OCI-LY1 (cell line): Measurements from ENCODE around the gene ATP13A4.

Source experiments
- H2AFZ ChIP-seq: fragments of 200-600 bp; sonication (generic), shearing (Covaris generic); 2 replicates; pipeline ENCODE4 v1.6.0; 2014; ENCODE audit warnings: antibody characterized with exemption, mild to moderate bottlenecking, low read length
- H3F3A ChIP-seq: fragments of 200-600 bp; sonication (generic), shearing (Covaris generic); 2 replicates; pipeline ENCODE4 v1.6.0; 2014; ENCODE audit warnings: mild to moderate bottlenecking, antibody characterized with exemption, low read length, moderate library complexity; ENCODE audit not compliant: insufficient read depth
- H3K27ac ChIP-seq: fragments of 200-600 bp; sonication (generic); 2 replicates; pipeline ENCODE4 v1.5.1; 2014; ENCODE audit warnings: low read length, mixed run types, mild to moderate bottlenecking, low read depth; ENCODE audit not compliant: poor library complexity, severe bottlenecking
- H3K27me3 ChIP-seq: fragments of 200-600 bp; sonication (generic); 2 replicates; pipeline ENCODE4 v1.6.0; 2014; ENCODE audit warnings: antibody characterized with exemption, mild to moderate bottlenecking, low read length, moderate library complexity; ENCODE audit not compliant: insufficient read depth
- H3K36me3 ChIP-seq: fragments of 200-600 bp; sonication (generic); 2 replicates; pipeline ENCODE4 v1.6.1; 2014; ENCODE audit warnings: mild to moderate bottlenecking, antibody characterized with exemption, low read length, moderate library complexity, mixed read lengths; ENCODE audit not compliant: insufficient read depth
- H3K4me1 ChIP-seq: fragments of 200-600 bp; sonication (generic); 2 replicates; pipeline ENCODE4 v1.5.1; 2014; ENCODE audit warnings: mild to moderate bottlenecking, low read length, moderate library complexity; ENCODE audit not compliant: insufficient read depth, severe bottlenecking
- H3K4me2 ChIP-seq: fragments of 200-600 bp; sonication (generic), shearing (Covaris generic); 2 replicates; pipeline ENCODE4 v1.6.1; 2014; ENCODE audit warnings: low read length
- H3K4me3 ChIP-seq: fragments of 200-600 bp; sonication (generic); 2 replicates; pipeline ENCODE4 v1.5.1; 2014; ENCODE audit warnings: low read length, low read depth, mild to moderate bottlenecking, mixed read lengths; ENCODE audit not compliant: poor library complexity, severe bottlenecking
- H3K79me2 ChIP-seq: fragments of 200-600 bp; shearing (Covaris generic); 2 replicates; pipeline ENCODE4 v1.6.1; 2016; ENCODE audit warnings: mixed run types, low read length, mixed read lengths; ENCODE audit not compliant: insufficient read depth
- H3K9ac ChIP-seq: fragments of 200-600 bp; sonication (generic), shearing (Covaris generic); 2 replicates; pipeline ENCODE4 v1.6.1; 2014; ENCODE audit warnings: mild to moderate bottlenecking, low read length, mixed read lengths
- H3K9me2 ChIP-seq: fragments of 200-600 bp; sonication (generic), shearing (Covaris generic); 2 replicates; pipeline ENCODE4 v1.6.1; 2014; ENCODE audit warnings: low read depth, mild to moderate bottlenecking, low read length, mixed read lengths
- H3K9me3 ChIP-seq: fragments of 200-600 bp; shearing (Covaris generic); 2 replicates; pipeline ENCODE4 v1.6.1; 2014; ENCODE audit warnings: low read length, mixed read lengths
- H4K20me1 ChIP-seq: fragments of 200-600 bp; sonication (generic), shearing (Covaris generic); 2 replicates; pipeline ENCODE4 v1.6.0; 2016; ENCODE audit warnings: mild to moderate bottlenecking, low read length; ENCODE audit not compliant: insufficient read depth
- CTCF ChIP-seq: fragments of 200-600 bp; sonication (generic), shearing (Covaris generic); IDR thresholded peaks from 2 replicates; pipeline ENCODE4 v1.5.1; 2017; ENCODE audit warnings: mild to moderate bottlenecking, antibody characterized with exemption, low read length, moderate library complexity, mixed read lengths
- EZH2 ChIP-seq: fragments of 200-600 bp; sonication (generic), shearing (Covaris generic); IDR thresholded peaks from 2 replicates; pipeline ENCODE4 v1.8.0; 2017; ENCODE audit warnings: borderline replicate concordance, mixed run types, mild to moderate bottlenecking, antibody characterized with exemption, low read length, moderate library complexity, mixed read lengths

Gene ATP13A4

GRCh38 chr3:193560870-193561269, 6.2 kb upstream of the ATP13A4 start:
- Histone ChIP-seq H3K79me2 (no peaks in the 10 kb centered on the region), H3K4me3 (no peak overlapping the region), H3K36me3 (no peaks in the 10 kb centered on the region), H3K27ac (no peak overlapping the region), H3K27me3 (no peaks in the 10 kb centered on the region), H4K20me1 (no peaks in the 10 kb centered on the region), H3K9me3 (no peaks in the 10 kb centered on the region), H3K9ac (no peak overlapping the region), H3K9me2 (no peaks in the 10 kb centered on the region), H3K4me1 (no peaks in the 10 kb centered on the region), H2AFZ (no peak overlapping the region), H3F3A (no peaks in the 10 kb centered on the region), H3K4me2 (no peak overlapping the region)
- TF ChIP-seq EZH2 (no peak), CTCF (no peak)

DNA sequence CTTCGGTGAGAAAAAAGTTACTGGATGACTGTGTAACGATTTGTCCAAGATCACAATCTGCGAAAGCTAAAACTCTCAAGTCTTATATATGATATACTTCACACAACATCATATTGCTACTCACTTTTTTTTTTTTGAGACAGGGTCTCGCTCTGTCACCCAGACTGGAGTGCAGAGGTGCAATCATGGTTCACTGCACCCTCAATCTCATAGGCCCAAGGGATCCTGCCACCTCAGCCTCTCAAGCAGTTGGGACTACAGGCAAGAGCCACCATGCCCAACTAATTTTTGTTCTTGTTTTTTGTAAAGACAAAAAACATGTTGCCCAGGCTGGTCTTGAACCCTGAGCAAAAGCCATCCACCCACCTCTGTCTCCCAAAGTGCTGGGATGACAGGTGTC, 5.4 kb upstream of the ATP13A4 start:
- H3K79me2 ChIP-seq = no peaks in the 10 kb centered on the region
- H3K9ac ChIP-seq = no peak overlapping the region
- no peak overlapping the region for H2AFZ ChIP-seq

DNA sequence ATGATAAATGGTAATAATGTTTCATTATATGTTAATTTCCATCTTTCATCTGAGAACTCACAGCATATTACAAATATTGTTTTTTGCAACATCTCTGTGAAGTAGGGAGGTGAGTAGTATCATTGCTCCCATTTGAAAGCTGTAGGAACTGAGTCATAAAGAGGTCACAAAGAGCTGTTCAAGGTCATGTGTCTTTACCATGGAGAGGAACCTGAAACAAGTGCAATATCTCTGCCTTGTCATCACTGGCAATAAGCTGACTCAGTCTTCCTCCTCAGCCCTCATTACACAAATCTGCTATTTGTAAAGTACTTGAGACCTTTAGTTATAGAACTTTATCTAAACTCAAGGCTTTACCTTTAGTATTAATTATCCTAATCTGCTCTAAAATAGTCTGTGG, 4.4 kb upstream of the ATP13A4 start:
- Histone ChIP-seq H3K79me2 (no peaks in the 10 kb centered on the region), H2AFZ (no peak overlapping the region), H3K9ac (no peak overlapping the region), H3F3A (no peaks in the 10 kb centered on the region), H3K4me2 (no peak overlapping the region), H3K9me2 (no peaks in the 10 kb centered on the region), H3K27me3 (no peaks in the 10 kb centered on the region), H3K27ac (no peak overlapping the region), H3K4me3 (no peak overlapping the region), H4K20me1 (no peaks in the 10 kb centered on the region), H3K36me3 (no peaks in the 10 kb centered on the region), H3K9me3 (no peaks in the 10 kb centered on the region), H3K4me1 (no peaks in the 10 kb centered on the region)
- TF ChIP-seq EZH2 (no peak), CTCF (no peak)

More for the DNA sequence above, 5.4 kb upstream of the ATP13A4 start:
- Histone ChIP-seq H3K4me3 (no peak overlapping the region), H3K4me1 (no peaks in the 10 kb centered on the region), H3K27me3 (no peaks in the 10 kb centered on the region), H3K4me2 (no peak overlapping the region), H3K27ac (no peak overlapping the region), H3K9me2 (no peaks in the 10 kb centered on the region), H4K20me1 (no peaks in the 10 kb centered on the region), H3K36me3 (no peaks in the 10 kb centered on the region), H3F3A (no peaks in the 10 kb centered on the region), H3K9me3 (no peaks in the 10 kb centered on the region)
- TF ChIP-seq CTCF (no peak), EZH2 (no peak)
